Pancreas (tissue), 10 donors: ENCODE data around the gene CDHR2. TPM values are rescaled to one million over a fixed set of nuclear protein-coding genes. Genes with fewer than 3 reads are reported as not detected.
A peak's percentile ranks its signal among the peaks of the same experiment; 100 is the strongest.

Experiments
- ATAC-seq, 4 donors: fragments of 200-7000 bp; cut with Tn5 transposase; one replicate each; pipeline versions ENCODE4 v1.8.0 to v1.9.1; 2020; ENCODE audit warnings: mild to moderate bottlenecking in 4 of 4, moderate library complexity in 4 of 4
- DNase-seq, 6 donors: peaks; one replicate each; pipeline ENCODE4 v3.0.0-alpha.2; 2020
- FAIRE-seq: peaks from 2 replicates; lab custom pipeline; 2012; peaks lifted over from hg19 to GRCh38; lab: Jason Lieb, UNC
- H3K27ac ChIP-seq, 4 donors: fragments of 200-600 bp; sonication (generic); 1 replicate in 3 of 4; 2 replicates in 1 of 4; pipeline versions ENCODE4 v1.5.0 to v1.8.0; 2020
- H3K27me3 ChIP-seq, 4 donors: fragments of 200-600 bp; one replicate each; pipeline ENCODE4 v1.8.0; 2021
- H3K36me3 ChIP-seq, 3 donors: fragments of 200-600 bp; sonication (generic) in 1 of 3; one replicate each; pipeline versions ENCODE4 v1.5.0 to v1.8.0; 2020 to 2021
- H3K4me1 ChIP-seq, 3 donors: fragments of 200-600 bp; one replicate each; pipeline ENCODE4 v1.8.0; 2021
- H3K4me3 ChIP-seq, 4 donors: fragments of 200-600 bp; sonication (generic) in 2 of 4; one replicate each; pipeline versions ENCODE4 v1.5.0 to v1.8.0; 2020 to 2021
- H3K9me3 ChIP-seq, 4 donors: fragments of 200-600 bp; one replicate each; pipeline ENCODE4 v1.8.0; 2021
- CTCF ChIP-seq, 4 donors: fragments of 200-600 bp; sonication (generic) in 3 of 4; IDR thresholded peaks; one replicate each; pipeline versions ENCODE4 v1.5.0 to v1.8.0; 2021; ENCODE audit warnings: antibody characterized with exemption in 4 of 4
- WGBS, 2 donors: extraction: QIAGEN DNeasy Blood & Tissue Kit; methylation state at CpG; one replicate each; pipeline ENCODE4 v1.1.7; 2013; 5-methylcytosine and 5-hydroxymethylcytosine counted together
- intact Hi-C, 3 donors: fragments of 100-400 bp; cut with DNase I; formaldehyde crosslinking; loops; one replicate each; pipeline versions ENCODE4 v1.11.1 to v1.14.2; 2022
- polyA plus RNA-seq, 2 donors: library from polyadenylated mRNA; stranded (reverse); fragments of 200-250 nt; gene quantifications; one replicate each; pipeline ENCODE4 v1.2.3, GENCODE V29; 2013
- total RNA-seq, 6 donors: library from RNA; stranded (reverse); fragmentation: NEBNext Ultra II Directional in 4 of 6; extraction: Animal tissue kit (Norgen Biotek cat#: 25700) in 4 of 6; gene quantifications; one replicate each; pipeline versions ENCODE4 v1.2.1 to v1.2.4, GENCODE V29; 2021 to 2023
- donor health status: healthy with polysubstance abuse.
- donor health status: DM: no; HTN: no; CAD: no; lungs with moderate emphysema.
- donor health status: DM: no; HTN: no; CAD: no.
- donor health status: control.
- donor health status: control.
- donor health status: Bipolar disorder and iron deficiency.
- donor health status: DM: yes; HTN: yes; CAD: no.
- donor health status: DM: no; HTN: no; CAD: no.
- donor health status: DM: no; HTN: no; CAD: no.
- donor health status: DM: yes; HTN: yes; CAD: no.

CDHR2 gene
- total and polyA plus RNA-seq, 8 donors, result 0.19 to 1.1 (median 0.26) TPM; not detected in 1

- intact Hi-C loops, result no loop called here
- DNase-seq (peak in 1 of 6 donors; percentile 29), FAIRE-seq (no peak), ATAC-seq (no peak)
- Histone ChIP-seq H3K9me3 (no peaks in the 10 kb centered on the region), H3K4me3 (no peak overlapping the region), H3K36me3 (no peaks in the 10 kb centered on the region), H3K27me3 (no peaks in the 10 kb centered on the region), H3K4me1 (no peaks in the 10 kb centered on the region), H3K27ac (no peak overlapping the region)
- 69 to 77% methylated on average over 3 of the region's 3 CpGs for WGBS, 2 donors
- TF ChIP-seq CTCF (IDR thresholded peaks at IDR 0.05), result no peak
Observed at GRCh38 chr5:176606032-176606431, 56.9 kb downstream of the CDHR2 start.

- DNase-seq, result peak in 1 of 6 donors; percentile 22
- H3K27me3 ChIP-seq, result no peaks in the 10 kb centered on the region
- no peak for TF ChIP-seq CTCF (IDR thresholded peaks at IDR 0.05)
- intact Hi-C loops, result no loop called here
- no peak overlapping the region for H3K27ac ChIP-seq
- H3K4me3 ChIP-seq, result no peak overlapping the region
- no peaks in the 10 kb centered on the region for H3K4me1 ChIP-seq
- 81 to 83% methylated on average over 3 of the region's 3 CpGs for WGBS, 2 donors
- no peaks in the 10 kb centered on the region for H3K36me3 ChIP-seq
- H3K9me3 ChIP-seq, result no peaks in the 10 kb centered on the region
- no peak for ATAC-seq
- no peak for FAIRE-seq
Observed at GRCh38 chr5:176606875-176607274, 57.7 kb downstream of the CDHR2 start.

GRCh38 chr5:176608142-176608705, 59.1 kb downstream of the CDHR2 start:
- Histone ChIP-seq H3K36me3 (no peaks in the 10 kb centered on the region), H3K27ac (no peak overlapping the region), H3K4me3 (no peak overlapping the region), H3K4me1 (no peaks in the 10 kb centered on the region), H3K9me3 (no peaks in the 10 kb centered on the region), H3K27me3 (no peaks in the 10 kb centered on the region)
- TF ChIP-seq CTCF (IDR thresholded peaks at IDR 0.05), result no peak
- no peak for FAIRE-seq
- WGBS, 2 donors, result 88 to 91% methylated on average over 4 of the region's 4 CpGs
- ATAC-seq, result no peak
- intact Hi-C loops, result no loop called here
- no peak for DNase-seq

GRCh38 chr5:176608937-176609723, 60.0 kb downstream of the CDHR2 start:
- Histone ChIP-seq H3K4me1 (no peaks in the 10 kb centered on the region), H3K9me3 (no peaks in the 10 kb centered on the region), H3K27me3 (no peaks in the 10 kb centered on the region), H3K4me3 (peak overlapping the region; percentile 28 to 69 (median 41)), H3K36me3 (no peaks in the 10 kb centered on the region), H3K27ac (no peak overlapping the region)
- intact Hi-C loops, result no loop called here
- FAIRE-seq (no peak), DNase-seq (no peak), ATAC-seq (peak in 1 of 4 donors; percentile 12)
- TF ChIP-seq CTCF (IDR thresholded peaks at IDR 0.05), result no peak
- 31 to 33% methylated on average over 45 to 46 of the region's 46 CpGs for WGBS, 2 donors
